NCI-H2196 treated with DMSO at 0.1 percent for 48 hours (cell line): ENCODE data around the gene XRCC1.
"Not testable (repeated sequence)": the region's sequence is repeated elsewhere in the genome, so short reads cannot be mapped to it uniquely, and the experiment has no call there.

Experiments used
- DNase-seq: peaks from one replicate; lab custom pipeline; 2025; ENCODE audit not compliant: unreplicated experiment; lab: John Stamatoyannopoulos, UW

XRCC1 gene

GRCh38 chr19:43575156-43575950, at the start of gene XRCC1, which contains the start of gene PINLYP:
TSS of gene XRCC1 (minus strand) at chr19:43575527. CDS start at chr19:43575458, 69 bp downstream.
TSS of gene PINLYP (plus strand) at chr19:43575801. CDS start at chr19:43577192, 1,391 bp downstream.
- DNase-seq, result peak; percentile 98

- no peak for DNase-seq
Observed at GRCh38 chr19:43624933-43625332, 49.6 kb upstream of the XRCC1 start.

- no peak for DNase-seq
Observed at GRCh38 chr19:43623889-43624670, 48.8 kb upstream of the XRCC1 start.

- no peak for DNase-seq
Observed at GRCh38 chr19:43622956-43623355, 47.6 kb upstream of the XRCC1 start.

- no peak for DNase-seq
Observed at GRCh38 chr19:43622070-43622469, 46.7 kb upstream of the XRCC1 start.

GRCh38 chr19:43620061-43621001, 45.0 kb upstream of the XRCC1 start:
- DNase-seq, result no peak

- peak; percentile 94 for DNase-seq
Observed at GRCh38 chr19:43619262-43620060, 44.1 kb upstream of the XRCC1 start, which contains the start of gene ZNF428. TSS of gene ZNF428 (minus strand) at chr19:43619629. CDS start at chr19:43614304, 5,325 bp downstream.

- peak; percentile 61 for DNase-seq
Observed at GRCh38 chr19:43618921-43619261, 43.6 kb upstream of the XRCC1 start.

- DNase-seq, result no peak
Observed at GRCh38 chr19:43616954-43617353, 41.6 kb upstream of the XRCC1 start.

- DNase-seq, result no peak
Observed at GRCh38 chr19:43616306-43616705, 41.0 kb upstream of the XRCC1 start.

GRCh38 chr19:43612374-43612773, 37.0 kb upstream of the XRCC1 start:
- DNase-seq, result no peak

GRCh38 chr19:43611788-43612187, 36.5 kb upstream of the XRCC1 start, which contains the start of gene SRRM5:
TSS of gene SRRM5 (plus strand) at chr19:43612088. CDS start at chr19:43612122, 34 bp downstream.
- no peak for DNase-seq

GRCh38 chr19:43610493-43610892, 35.2 kb upstream of the XRCC1 start:
- no peak for DNase-seq

- no peak for DNase-seq
Observed at GRCh38 chr19:43609872-43610271, 34.5 kb upstream of the XRCC1 start.

- DNase-seq, result no peak
Observed at GRCh38 chr19:43607238-43608205, 32.2 kb upstream of the XRCC1 start.

GRCh38 chr19:43606569-43607229, 31.4 kb upstream of the XRCC1 start:
- peak; percentile 61 for DNase-seq

GRCh38 chr19:43605875-43606568, 30.7 kb upstream of the XRCC1 start:
- no peak for DNase-seq

GRCh38 chr19:43600326-43600725, 25.0 kb upstream of the XRCC1 start:
- DNase-seq, result not testable (repeated sequence)
